Measurements from ENCODE around the gene HMX2.

The HMX2 gene

DNA sequence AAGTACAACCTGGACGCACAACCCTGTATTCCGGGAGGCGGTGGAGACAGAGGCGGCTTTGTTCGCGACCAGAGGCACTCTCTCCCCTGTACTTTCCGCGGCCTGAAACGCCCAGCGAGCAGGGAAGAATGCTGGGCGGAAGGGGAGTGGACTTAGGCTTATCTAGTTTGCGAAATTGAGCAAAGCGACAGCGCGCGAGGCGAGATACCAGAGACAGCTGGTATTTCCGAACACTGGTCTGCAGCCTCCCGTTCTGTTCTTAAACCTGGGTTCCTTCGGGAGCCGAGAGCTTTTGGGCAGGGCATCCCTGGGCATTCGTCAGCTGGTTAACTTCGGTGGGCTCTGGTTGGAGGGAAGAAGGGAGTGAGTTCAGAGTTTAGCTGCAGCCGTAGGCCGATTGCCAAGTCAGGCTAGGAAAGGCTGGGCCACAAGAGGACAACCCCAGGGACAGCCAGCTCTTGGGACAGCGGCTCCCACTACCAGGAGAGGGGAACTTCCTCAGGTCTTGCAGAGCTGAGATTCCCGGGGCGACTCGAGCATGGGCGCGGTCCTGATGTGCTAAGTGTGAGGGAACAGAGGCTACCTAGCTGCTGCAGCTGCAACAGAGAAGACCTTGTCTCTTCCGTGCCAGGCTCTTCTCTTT lies 8.3 kb upstream of the HMX2 start:
- no peak for DNase-seq

DNA sequence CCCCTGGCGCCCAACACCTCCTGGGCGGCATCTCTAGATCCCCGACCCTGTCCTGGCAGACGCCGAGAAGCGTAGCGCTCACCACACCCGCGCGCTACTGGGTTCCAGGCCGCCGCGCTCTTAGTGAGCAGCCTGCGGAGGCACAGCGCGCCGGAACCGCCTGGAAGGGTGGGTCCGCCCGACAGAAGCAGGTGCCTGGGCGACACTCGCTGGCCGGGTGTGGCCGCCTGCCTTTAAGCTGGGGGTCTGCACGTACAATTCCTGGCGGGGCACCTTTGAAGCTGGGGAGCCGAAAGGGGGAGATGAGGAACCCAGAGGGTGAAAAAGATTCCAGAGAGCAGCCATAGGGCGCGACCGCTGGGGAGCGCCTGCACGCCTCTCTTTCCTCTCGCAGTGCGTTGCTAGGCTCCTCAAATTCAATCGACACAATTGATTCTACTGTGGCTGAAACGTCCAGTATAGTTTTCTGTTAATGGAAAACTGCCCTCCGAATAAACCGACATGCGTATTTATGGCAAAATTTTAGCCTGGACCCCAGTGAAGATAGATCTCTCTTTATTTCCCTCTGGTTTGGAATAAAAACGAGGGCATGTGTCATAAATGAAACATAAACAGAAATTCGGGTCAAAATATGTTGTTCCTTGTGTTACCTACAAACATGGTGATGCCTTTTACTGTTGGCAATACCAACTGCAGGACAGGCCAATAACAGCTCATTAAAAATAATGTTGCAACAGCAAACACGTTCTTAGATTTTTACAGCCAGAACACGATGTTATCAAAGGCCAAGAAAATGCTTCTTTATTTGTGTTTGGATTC lies 7.6 kb upstream of the HMX2 start:
- DNase-seq = no peak

DNA sequence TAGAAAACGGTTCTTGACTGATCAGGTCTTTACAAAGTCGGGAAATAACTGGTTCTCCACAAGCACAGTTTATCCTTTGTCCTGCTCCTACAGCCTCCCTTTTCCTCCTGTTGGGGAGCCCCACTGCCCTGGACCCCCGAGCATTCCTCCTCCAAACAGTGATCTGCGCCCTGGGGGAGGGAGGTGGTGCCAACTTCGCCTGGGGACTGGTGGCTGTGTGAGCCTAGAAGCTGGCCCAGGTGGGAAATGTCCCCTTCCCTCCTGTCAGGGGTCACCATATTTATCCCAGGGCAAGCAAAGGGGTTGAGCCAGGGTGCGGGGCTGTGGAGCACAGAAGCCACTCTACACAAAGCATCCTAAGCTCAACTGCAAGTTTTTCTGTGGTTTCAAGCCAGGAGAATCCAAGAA lies 6.9 kb upstream of the HMX2 start:
- no peak for DNase-seq

DNA sequence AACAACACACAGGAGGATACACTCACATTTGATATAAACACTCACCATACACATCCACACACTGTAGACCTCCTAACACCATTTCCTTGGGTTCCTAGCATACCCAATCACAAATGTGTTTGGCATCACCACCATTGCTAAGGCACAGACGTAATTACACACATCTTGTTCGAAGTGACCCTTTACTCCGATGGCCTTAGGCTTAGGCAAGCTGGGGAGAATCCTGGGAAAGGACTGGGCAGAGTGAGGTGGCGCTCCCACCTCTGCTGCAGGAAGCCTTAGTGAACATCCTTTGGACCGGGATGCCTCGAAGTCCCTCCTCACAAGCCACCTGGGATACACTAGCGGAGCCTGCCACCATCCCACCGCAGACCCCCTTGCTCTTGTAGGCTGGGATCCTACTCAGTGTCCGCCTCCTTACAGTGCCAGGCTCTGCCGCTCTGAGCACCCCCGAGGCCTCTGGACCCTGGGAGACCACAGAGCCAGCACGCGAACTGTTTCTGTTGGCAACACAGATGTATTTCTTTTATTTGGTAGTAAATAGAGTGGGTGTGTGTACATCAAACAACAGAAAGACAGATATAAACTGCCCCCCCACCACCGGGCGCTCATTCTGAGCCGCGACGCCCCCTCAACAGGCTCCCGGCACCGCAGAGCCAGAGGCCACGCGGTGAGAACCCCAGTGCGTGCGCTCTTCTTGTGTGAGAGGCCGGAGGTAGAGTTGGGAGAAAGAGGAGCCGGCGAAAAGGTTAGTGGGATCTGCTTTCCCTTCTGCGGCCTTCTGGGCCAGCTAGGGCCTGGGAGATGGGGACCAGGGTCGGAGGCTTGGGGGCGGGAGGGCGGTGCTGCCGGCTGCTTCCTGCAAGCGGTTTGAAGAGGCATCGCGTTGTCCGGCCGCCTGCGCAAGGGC lies 5.9 kb upstream of the HMX2 start:
- DNase-seq = no peak

DNA sequence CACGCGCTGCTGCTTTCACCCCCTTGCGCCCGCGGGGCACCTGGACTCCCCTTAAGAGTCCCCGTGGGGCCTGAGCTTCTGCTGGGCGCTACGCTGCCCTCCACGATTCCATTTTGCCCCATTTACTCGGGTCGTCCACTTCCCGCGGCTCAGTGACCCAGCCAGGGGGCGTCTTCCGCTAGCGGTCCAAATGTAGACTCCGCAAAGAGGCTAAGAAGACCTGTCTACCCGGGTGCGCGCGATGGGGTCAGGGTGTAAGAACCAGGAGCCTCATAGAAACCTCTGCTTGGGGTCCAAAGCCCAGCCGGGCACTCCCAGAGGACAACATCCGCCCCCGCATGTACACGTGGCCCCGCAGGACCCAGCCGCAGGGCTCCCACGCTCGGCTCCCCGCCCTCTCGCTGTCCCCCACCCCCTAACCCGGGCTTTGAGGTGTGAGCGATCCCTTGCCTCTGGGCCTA lies 5.2 kb upstream of the HMX2 start:
- no peak for DNase-seq

DNA sequence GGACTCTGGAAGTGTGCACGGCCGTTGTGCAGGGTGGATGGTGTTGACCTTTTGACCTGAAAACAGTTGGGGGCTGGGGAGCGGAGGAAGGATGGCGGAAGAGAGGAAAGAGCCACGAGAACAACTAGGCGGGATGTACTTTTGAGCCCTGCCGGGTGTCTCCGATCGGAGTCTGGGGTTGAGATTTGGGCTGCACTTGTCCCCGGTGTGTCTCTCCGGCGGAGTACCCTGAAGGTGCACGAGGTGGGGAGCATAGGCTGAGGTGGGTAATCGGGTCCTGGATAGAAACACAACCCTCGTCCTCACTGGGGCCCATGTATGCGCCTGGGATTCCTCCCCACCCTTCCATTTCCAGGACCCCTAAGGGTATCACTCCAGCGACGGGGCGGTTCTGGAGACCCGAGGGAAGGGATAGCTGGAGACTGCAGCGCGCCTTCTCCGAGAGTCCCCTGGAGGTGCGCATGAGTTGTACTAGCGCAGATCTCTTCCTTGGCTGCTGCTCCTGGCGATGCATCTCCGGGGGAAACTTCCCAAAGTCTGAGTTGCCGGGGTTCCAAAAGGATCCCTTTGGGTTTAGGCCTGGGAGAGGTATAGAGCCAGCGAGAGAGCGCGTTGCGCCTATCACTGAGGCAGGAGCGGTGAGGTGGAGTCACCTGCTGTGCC lies 4.6 kb upstream of the HMX2 start:
- DNase-seq = no peak

DNA sequence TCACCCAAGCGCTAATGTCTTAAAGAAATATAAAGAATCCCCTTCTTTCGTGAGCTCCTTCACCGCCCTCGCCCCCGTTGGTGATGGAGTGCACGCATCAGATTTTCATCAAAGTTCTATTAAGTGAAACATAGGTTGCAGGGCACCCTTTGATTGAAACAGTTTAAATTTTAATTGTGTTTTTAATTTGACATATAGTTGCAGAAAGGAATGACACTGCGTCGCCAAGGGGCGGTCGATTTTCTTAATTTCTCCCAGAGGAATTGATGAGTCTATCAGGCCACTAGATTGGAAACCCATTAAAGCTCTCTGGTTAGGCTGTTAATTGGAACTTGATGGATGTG lies 4.1 kb upstream of the HMX2 start:
- no peak for DNase-seq

DNA sequence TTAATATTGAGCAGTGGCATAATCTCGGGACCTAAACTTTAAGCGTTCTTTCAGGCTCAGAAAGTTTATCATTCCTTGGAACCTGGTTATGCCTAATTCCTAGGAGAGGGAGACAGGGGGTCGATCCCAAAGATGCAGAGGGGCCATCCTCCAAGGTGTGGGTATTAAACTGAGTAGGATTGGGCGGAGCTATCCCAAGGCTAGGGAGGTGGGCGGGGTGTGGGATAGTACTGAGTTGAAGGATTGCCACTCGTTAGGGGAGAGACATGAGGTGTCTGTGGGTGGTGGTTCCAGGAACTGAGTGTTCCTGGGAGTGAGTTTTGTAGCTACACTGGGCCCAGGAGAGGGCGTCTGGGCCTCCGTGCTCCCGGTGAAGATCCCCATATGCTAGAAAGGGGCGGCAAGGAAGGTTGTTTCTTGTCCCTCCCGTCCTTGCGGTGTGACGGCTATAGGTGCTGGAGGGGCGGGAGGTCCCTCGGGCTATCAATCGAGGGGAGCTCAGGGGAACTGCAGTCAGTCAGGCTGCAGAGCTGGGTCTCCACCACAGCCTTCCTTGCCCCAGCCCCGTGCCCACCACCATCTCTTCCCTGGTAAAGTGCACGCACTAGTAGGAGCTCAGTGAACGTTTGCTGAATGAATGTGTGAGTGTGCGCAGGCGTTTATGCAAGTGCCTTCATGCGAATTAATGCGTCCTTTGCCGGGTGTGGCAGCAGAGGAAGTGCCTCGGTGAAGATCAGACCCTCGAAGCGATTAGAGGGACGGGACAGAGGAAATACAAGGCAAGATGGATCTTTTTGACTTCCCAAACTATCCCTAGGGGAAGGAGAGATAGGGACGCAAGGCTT lies 3.0 kb upstream of the HMX2 start:
- no peak for DNase-seq

DNA sequence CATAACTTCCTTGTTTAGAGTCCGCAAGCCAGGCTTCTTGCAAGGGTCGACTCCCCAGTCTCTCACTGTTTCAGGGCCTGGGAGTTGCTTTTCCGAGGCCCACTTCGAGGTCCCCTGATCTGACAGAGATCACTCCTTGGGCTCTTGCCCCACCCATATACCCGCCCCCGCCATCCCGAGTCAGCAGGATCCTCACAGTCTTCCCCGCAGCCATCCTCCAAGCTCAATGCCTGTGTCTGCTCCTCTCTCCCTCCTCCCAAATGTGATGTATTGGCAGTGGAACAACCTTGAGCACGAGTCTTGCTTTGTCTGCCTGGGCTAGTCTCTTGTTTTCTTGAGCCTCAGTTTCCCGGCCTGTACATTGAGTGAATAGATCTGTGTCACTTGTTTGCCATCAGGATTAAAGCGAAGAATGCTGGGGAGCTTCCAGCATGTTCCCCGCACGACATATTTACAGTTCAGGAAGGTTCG lies 2.4 kb upstream of the HMX2 start:
- DNase-seq = no peak

DNA sequence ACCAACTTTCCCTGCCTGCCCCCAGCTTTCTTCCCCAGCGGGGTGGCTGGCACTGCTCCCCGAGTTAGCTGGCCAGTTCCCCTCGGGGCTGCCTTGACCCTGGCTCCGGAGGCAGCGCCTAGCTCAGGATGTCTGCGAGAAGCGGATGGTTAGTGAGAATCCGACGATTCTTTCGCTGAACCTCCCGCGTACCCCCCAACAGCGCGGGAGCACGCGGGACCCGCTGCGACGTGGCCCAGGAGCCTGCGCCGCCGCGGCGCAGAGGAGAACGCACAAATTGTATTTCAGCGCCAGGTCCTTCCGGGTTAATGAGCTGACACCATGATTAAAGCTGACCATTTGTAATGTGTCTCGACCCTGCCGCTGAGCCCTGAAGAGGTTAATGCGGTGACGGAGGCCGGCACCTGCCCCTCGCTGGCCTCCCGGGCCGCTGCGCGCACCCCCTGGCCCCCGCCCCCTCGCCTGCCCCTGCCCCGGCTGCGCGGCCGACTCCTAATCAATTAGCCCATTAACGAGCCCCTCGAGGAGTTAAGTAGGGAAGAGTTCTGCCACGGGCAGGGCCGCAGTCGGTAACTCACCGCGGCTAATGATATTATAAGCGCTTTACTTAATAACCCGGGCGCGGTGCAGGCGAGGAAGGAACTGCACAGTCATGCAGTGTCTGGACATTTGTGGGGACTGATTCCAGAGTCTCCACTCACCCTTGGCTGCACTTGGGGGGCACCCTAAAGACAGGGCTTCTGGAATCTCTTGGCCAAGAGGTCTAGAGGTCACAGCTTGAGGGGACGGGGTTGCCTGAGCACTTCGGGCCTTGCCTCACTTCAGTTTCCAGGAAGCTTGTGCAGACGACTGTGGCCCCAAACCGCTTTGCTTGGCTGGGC lies 1.7 kb upstream of the HMX2 start:
- no peak for DNase-seq

DNA sequence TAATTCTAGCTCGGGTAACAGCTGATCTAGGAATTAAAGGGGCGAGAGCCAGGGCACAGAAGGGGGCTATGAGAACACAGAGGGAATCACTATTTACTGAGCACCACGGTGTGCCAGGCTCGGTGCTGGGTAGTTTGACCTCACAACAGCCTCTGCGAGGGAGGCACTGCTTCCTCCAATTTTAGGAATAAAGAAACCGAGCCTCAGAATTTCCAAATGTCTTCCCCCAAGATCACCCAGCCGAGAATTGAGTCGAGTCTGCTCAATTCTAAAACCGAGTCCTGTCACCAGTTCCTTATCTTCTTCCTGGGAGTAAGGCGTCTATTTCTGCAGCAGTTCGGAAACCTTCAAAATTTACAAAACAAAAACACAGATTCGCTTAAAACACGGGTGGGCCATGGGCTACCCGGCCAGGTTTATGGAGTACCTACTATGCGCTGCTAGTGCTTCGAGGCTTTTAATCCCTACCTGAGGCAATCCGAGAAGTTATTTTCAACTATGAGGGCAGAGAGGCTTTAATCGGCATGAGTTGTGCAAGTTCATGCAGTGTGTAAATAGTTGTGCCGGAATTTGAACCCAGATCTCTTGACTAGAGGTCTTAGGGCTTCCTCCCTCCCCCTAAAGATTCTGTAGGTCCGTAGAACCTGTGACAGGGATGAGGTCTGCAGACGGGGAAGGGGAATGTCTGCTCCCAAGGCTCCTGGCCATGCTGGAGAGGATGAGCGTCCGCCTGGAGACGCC lies 872 bp upstream of the HMX2 start:
- DNase-seq = no peak

DNA sequence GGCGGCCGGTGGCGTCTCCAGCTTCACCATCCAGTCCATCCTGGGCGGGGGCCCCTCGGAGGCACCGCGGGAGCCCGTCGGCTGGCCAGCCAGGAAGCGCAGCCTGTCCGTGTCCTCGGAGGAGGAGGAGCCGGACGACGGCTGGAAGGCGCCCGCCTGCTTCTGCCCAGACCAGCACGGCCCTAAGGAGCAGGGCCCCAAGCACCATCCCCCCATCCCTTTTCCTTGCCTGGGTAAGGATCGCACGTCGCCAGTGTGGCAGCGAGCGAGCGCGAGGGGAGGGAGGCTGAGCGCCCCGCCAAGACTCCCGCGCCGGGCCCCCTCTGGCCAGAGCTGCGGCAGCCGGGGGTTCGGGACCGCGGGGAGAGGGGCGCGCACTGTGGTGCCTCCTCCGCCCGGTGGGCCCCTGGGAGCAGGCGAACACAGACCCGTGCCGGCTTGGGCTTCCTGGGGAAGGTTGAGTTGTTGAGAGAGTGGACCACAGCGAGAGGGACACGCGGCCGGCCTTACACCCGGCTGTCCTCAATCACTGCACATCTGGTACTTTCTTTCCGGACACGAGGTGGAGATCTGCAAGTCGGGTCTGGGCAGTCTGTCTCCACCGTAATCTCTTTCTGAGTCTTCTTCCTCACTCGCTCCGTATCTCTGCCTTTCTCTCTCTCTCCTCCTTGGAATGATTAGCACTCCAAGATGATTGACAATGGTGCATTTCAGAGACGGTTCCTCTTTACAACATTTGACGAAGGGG lies 652 bp downstream of the HMX2 start:
- DNase-seq = no peak

DNA sequence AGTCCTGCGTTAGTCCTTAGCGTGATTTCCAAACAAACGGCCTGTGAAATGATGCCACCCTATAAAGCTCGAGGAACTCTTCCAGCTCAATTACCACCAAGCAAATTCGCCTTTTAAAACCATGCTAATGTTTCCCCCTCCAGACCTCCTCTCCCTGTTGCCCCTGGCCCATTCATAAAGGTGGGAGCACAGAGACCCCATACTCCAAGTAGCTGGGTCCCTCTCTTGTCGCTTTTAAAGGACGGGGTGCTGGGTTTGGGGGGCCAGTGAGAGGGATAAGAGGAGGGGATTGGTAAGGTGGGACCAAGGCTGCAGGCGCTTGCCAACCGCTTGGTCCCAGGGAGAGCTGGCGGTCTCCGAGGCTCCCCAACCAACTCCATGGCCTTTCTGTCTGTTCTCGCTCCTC lies 1.2 kb downstream of the HMX2 start:
- DNase-seq = no peak

DNA sequence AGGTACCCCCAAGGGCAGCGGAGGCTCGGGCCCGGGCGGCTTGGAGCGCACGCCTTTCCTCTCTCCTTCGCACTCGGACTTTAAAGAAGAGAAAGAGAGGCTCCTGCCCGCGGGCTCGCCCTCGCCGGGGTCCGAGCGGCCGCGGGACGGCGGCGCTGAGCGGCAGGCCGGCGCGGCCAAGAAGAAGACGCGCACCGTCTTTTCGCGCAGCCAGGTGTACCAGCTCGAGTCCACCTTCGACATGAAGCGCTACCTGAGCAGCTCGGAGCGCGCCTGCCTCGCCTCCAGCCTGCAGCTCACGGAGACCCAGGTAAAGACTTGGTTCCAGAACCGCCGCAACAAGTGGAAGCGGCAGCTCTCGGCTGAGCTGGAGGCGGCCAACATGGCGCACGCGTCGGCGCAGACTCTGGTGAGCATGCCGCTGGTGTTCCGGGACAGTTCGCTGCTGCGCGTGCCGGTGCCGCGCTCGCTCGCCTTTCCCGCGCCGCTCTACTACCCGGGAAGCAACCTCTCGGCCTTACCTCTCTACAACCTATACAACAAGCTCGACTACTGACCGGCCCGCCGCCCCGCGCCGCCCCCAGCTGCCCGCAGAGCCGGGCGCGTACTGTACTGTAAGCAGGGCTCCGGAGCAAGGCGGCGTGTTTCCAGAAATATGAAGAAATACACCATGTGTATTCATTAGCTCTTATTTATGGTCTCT lies 1.8 kb downstream of the HMX2 start:
- no peak for DNase-seq

DNA sequence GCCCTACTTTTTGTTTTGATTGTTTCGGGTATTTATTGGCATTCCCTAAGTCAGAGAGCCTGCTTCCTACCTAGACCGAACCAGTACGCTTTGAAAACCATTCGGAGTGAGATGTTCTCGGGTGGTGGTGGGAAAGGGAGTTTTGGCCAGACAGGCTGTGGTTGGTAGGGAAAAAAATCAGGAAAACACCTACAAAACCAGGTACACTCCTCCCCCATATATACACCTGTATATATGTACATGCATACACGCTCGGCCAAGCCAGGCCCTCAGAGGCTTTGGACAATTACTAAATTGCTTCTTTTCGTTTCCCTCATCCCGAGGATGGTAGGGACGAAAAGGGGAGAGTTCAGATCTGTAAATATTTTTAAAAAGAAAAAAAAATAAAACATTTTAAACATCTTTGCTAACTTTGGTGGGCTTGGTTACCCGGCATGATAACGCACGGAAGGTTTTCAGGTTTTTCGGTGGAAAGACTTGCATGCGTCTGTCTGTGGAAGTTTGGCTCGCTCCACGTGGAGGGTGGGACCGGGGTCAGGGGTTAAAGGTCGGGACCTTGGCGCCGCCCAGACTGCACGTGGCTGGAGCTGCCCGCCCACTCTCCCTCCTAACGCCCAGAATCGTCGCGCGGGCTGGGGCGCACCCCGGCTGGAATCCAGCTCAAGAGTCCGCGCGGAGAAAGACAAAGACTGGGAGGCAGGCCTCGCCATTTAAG lies 2.5 kb downstream of the HMX2 start:
- no peak for DNase-seq

DNA sequence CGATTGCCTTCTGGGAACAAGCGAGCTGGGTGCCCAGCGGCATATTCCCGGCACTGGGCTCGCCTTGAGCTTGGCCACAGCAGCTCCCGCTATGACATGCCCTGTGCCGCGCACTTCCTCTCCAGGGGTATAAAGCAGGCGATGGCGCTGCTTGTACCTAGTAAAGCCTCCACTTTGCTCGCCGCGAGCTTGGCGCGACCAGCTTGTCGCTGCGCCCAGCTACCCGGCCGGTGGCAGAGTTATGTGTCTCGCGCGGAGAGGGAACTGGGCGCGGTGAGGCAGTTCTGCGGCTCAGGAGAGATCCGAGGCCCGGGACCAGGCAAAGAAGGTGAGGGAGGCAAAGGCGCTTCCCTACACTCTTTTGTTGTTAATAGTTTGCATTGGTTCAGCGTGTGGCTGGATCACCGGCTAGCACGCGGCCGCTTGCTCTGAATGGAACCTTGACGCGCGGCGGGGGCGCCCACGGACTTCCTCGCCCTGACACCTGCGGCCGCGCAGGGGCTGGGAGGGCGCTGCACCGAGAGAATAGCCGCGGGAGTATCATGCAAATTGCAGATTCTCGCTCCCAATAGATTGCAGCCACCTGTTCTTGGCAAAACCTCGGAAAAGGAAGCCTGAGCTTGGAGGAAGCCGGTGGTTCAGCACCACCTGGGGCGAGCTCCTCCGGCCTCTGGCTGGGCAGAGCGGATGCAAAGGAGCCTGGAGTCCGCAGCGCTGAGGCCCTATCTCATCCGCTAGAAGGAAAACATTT lies 3.2 kb downstream of the HMX2 start:
- DNase-seq = no peak

DNA sequence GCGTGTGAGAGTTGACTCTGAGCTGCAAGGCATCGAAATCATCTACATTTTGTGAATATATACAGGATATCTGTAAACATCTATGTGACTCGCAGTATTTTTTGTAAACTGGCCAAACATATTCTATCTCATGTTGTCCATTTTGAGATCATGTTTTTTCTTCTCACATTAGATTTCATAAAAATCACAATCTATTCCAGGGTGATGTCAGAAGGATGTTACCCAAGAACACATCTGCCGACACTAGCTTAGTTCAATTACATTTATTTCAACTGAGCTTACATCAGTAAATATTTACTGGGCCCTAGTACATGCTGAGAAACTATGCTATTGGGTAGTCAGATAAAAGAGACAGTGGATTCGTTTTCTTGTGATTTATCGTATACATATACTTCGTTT lies 3.8 kb downstream of the HMX2 start:
- DNase-seq = no peak
